Activated T-cell treated with anti-CD3 and anti-CD28 coated beads for 1 hour (primary cell): ENCODE measurements around the gene PAPLN.

ENCODE experiments used
- DNase-seq: peaks from one replicate; pipeline ENCODE4 v3.0.0-alpha.2; 2020; ENCODE audit warnings: low read depth

Gene PAPLN

DNA sequence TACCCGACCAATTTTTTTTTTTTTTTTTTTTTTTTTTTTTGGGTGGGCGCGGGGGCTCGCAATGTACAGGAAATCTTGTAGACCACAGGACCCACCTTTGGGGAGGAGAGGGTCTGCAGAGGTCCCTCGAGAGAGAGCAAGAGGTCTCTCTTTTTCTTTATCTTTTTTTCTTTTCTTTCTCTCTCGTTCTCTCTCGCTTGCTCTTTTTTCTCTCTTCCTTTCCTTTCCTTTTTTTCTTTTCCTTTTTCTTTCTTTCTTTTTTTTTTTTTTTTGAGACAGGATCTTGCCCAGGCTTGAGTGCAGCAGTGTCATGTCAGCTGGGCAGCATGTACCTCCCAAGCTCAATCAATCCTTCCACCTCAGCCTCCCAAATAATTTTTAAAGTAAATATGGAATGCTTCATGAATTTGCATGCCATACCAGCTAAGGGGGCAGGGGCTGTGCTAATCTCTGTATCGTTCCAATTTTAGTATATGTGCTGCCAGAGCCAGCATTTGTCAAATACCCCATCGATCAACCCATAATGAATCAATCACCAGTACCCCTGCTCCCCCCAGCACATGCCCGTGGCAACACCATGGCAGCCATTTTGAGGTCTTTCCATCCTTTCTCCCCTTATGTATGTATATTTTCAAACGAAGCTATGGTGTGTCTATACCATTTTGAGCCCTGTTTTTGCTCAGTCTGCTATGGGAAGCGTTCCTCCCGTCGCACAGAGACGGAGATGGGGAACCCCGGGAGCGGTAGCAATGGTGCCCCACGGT, 9.3 kb downstream of the PAPLN start:
- DNase-seq: no peak

GRCh38 chr14:73248108-73248868, 11.0 kb downstream of the PAPLN start:
- DNase-seq: no peak

GRCh38 chr14:73249108-73249507, 11.8 kb downstream of the PAPLN start:
- DNase-seq: no peak

DNA sequence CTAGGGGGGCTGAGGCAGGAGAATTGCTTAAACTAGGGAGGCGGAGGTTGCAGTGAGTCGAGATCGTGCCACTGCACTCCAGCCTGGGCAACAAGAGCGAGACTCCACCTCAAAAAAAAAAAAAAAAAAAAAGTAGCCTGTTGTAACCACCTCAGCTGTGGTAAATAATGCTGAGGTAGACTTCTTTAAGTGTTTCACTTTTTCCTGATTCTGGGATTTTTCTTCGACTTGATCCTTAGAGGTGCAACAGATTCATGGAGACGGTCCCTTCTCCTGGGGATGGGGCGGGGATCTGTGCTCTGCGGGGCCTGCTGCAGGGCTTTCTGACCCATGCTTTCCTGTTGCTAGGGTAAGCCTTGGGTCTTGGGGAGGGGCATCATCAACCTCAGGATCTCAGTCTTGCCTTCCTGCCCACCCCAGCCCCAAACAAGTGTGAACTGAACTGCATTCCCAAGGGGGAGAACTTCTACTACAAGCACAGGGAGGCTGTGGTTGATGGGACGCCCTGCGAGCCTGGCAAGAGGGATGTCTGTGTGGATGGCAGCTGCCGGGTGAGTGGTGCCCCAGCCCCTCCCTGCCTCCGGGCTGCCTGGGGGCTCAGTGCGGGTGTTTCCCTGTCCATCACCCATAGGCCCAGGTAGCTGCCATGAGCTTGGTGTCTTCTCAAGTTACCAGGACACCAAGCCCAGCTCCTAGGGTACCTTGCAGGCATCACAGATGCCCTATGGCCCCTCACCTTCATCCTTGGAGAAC, 12.4 kb downstream of the PAPLN start:
- DNase-seq: no peak

- no peak for DNase-seq
These were observed 13.0 kb downstream of the PAPLN start for GRCh38 chr14:73250317-73250713.

DNA sequence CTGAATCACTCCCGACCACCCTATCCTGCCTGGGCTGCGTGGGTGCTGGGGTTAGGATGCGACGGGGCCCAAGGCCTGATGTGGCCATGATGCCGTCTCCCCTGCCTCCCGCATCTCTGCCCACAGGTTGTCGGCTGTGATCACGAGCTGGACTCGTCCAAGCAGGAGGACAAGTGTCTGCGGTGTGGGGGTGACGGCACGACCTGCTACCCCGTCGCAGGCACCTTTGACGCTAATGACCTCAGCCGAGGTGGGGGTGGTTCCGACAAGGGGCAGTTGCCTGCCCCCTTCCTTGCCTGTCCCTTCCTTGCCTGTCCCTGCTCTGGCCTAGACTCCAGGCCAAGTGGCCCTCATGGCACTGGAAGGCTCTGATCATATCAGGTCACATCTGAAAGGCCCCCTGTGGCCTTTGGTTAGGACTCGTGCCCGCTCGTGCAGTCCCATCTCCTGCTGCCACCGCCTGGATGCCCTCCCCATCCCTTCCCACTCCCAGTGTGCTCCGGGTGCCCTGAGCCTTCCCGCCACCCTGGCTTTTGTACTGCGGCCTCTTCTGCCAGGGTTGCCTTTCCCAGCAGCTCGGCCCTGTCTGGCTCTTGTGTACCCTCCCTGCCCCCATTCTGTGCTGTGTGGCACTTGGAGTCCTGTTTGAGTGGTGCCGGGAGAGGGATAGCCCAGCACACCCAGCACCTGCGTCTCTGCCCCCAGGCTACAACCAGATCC, 13.6 kb downstream of the PAPLN start:
- no peak for DNase-seq

DNA sequence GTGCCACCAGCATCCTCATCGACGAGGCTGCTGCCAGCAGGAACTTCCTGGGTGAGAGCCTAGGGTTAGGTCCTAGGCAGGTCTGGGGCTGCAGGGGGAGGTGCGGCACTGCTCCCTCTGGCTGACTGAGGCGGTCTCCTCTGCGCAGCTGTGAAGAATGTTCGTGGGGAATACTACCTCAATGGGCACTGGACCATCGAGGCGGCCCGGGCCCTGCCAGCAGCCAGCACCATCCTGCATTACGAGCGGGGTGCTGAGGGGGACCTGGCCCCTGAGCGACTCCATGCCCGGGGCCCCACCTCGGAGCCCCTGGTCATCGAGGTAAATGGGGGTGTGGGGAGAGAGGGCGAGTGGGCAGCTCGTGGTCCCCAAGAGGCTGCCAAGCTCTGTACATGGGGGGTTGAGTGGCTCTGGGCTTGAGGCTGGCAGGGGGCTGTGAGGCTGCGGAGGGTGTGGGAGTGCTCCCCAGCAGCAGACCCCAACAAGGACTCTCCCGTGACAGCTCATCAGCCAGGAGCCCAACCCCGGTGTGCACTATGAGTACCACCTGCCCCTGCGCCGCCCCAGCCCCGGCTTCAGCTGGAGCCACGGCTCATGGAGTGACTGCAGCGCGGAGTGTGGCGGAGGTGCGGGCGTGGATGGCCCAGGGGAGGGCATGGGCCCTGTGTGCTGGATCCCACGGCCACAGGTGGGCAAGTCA, 14.4 kb downstream of the PAPLN start:
- DNase-seq: no peak

DNA sequence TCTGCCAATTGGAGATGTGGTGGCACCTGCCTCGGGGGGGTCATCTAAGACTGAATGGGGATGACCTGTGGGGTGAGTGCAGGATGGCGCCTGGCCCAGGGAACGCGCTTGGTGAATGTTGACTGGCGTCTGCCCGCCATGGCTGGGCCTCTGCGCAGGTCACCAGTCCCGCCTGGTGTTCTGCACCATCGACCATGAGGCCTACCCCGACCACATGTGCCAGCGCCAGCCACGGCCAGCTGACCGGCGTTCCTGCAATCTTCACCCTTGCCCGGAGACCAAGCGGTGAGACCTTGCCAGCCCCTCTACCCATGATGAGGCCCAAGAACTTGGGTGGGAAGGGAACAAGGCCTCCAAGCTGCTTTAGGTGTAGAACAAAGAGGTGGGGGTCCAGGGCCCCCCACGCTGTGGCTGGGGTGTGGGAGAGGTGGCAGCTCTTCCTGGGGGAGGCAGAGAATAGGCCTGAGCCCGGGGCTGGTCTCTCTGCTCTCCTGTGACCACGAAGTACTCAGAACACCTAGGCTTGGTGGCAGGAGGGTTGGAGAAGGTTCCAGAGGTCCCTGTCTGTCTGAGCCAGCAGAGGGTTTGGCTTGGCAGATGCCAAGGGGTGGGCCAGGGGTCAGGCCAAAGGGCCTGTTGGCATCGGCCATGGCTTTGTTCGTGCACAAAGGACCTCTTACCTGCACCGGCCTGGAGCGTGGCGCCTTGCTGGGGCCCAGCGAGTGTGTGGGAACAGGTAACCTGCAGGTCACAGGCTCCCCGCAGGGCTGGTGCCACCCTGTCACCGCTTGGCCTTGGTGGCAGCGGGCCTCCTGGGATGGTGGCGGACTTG, 15.4 kb downstream of the PAPLN start:
- no peak for DNase-seq

DNA sequence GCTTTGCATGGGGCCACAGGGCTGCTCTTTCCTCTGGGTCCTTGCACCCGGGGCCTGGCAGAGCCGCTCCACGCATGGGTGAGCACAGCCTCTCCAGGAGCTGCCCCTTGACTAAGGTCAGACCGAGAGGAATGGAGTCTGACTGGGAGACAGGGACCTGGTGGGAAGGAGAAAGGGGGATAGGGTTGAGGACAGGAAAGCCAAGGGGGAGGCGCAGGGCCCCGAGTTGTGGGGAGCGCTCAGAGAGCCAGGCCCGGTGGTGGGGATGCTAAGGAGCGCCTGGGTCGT, 16.0 kb downstream of the PAPLN start:
- DNase-seq: no peak

DNA sequence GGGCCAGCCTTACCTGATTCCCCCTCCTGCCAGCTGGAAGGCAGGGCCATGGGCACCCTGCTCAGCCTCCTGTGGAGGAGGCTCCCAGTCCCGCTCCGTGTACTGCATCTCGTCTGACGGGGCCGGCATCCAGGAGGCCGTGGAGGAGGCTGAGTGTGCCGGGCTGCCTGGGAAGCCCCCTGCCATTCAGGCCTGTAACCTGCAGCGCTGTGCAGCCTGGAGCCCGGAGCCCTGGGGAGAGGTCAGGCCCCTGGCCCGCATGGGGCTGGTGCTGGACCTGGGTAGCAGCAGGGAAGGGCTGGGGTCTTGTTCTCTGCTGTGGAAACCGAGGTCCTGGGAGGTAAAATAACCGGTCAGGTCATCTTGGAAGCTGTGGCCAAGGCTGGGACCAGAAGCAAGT, 16.4 kb downstream of the PAPLN start:
- no peak for DNase-seq

- DNase-seq: no peak
These were observed 17.1 kb downstream of the PAPLN start for GRCh38 chr14:73254247-73255004.

DNA sequence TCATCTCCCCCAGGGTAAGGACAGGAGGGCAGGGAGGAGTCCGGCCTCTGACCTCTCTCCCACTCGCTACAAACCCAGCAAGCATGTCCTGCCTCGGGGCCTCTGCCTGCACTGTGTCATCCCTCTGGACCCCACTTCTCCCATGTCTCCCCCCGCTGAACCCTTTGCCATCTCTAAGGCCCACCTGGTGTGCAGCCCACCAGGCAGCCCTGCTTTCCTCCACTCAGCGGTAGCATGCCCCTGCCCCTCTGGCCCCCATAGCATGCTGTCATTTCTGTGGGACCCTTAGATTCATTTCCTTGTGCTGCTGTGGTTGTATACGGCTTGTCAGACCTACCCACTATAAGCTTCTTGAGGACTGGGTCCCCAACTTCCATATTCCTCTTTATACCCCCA, 17.7 kb downstream of the PAPLN start:
- DNase-seq: no peak

- no peak for DNase-seq
These were observed 18.5 kb downstream of the PAPLN start for GRCh38 chr14:73255693-73256225.

GRCh38 chr14:73258076-73258475, 20.8 kb downstream of the PAPLN start:
- DNase-seq: no peak

- no peak for DNase-seq
These were observed 21.7 kb downstream of the PAPLN start for GRCh38 chr14:73258845-73259611.

- no peak for DNase-seq
These were observed 22.5 kb downstream of the PAPLN start for GRCh38 chr14:73259837-73260236.

DNA sequence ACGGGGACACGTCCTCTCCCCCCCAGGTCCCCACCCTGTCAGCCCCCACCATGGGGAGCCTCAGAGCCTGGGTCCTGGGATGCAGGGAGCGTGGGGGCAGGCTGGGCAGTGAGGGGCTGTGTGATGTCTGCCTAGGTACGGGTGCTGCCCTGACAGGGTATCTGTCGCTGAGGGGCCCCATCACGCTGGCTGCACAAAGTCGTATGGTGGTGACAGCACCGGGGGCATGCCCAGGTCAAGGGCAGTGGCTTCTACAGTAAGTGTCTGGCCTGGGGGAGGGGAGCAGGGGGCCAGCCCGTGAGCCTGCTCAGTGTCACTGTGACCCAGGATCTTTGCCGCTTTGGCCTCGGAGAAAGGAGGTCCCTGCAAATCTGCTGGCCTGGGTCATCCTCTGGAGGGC, 23.3 kb downstream of the PAPLN start:
- DNase-seq: no peak

DNA sequence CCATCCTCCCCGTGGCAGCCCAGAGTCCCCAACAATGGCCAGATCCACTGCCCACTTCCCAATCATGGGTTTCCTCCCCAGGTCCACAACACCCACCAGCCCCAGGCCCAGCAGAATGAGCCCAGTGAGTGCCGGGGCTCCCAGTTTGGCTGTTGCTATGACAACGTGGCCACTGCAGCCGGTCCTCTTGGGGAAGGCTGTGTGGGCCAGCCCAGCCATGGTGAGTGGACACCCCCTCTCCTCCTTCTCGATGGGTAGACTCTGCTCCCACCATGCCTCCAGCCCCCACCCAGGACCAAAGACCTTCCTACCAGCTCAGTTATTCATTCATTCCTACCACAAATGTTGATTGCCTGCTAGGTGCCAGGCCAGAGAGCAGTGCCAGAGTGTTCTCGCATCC, 23.8 kb downstream of the PAPLN start:
- DNase-seq: no peak
